Activated naive CD4-positive, alpha-beta T cell treated with anti-CD3 and anti-CD28 coated beads, Interleukin-2, amount 50 U/mL, for 72 hours (primary cell): ENCODE data around the gene PCYT2. TPM values are rescaled to one million over a fixed set of nuclear protein-coding genes. Genes with fewer than 3 reads are reported as not detected.

ENCODE experiments used
- ATAC-seq, 2 donors: fragments of 150-1000 bp; cut with Tn5 transposase; 2 replicates each; pipeline ENCODE4 v1.10.0; 2021; ENCODE audit warnings: mild to moderate bottlenecking in 2 of 2, moderate library complexity in 2 of 2
- DNase-seq, 2 donors: peaks; one replicate each; pipeline ENCODE4 v3.0.0; 2021 to 2022; ENCODE audit warnings: low spot score in 2 of 2
- H3K27ac Mint-ChIP-seq, 2 donors: one replicate each; pipeline ENCODE4 v1.8.0; 2022; ENCODE audit warnings: mild to moderate bottlenecking in 2 of 2, mixed read lengths in 2 of 2
- H3K36me3 Mint-ChIP-seq, 2 donors: one replicate each; pipeline ENCODE4 v1.8.0; 2022; ENCODE audit warnings: mixed read lengths in 2 of 2
- H3K9me3 Mint-ChIP-seq, 2 donors: one replicate each; pipeline ENCODE4 v1.8.0; 2022; ENCODE audit warnings: mixed read lengths in 2 of 2
- total RNA-seq, 2 donors: library from RNA; stranded (reverse); gene quantifications; one replicate each; pipeline ENCODE4 v1.2.3, GENCODE V29; 2022

Gene PCYT2
- total RNA-seq, 2 donors from 2014 or later, result 16.4 to 20.1 TPM

- no peak overlapping the region for H3K27ac Mint-ChIP-seq
- peaks cover 6 to 7% of the 10 kb centered on the region in 2 donors for H3K36me3 Mint-ChIP-seq
- no peak for ATAC-seq
- no peak for DNase-seq
- H3K9me3 Mint-ChIP-seq, result no peaks in the 10 kb centered on the region
These were observed 20.5 kb upstream of the PCYT2 start for GRCh38 chr17:81931557-81932332.

GRCh38 chr17:81931189-81931556 lies 20.0 kb upstream of the PCYT2 start:
- no peak overlapping the region for H3K27ac Mint-ChIP-seq
- H3K36me3 Mint-ChIP-seq, result peaks cover 6 to 7% of the 10 kb centered on the region in 2 donors
- no peaks in the 10 kb centered on the region for H3K9me3 Mint-ChIP-seq
- ATAC-seq, result no peak
- DNase-seq, result no peak

- Mint-ChIP-seq H3K27ac (no peak overlapping the region), H3K36me3 (peaks cover 0 to 7% of the 10 kb centered on the region in 2 donors), H3K9me3 (no peaks in the 10 kb centered on the region)
- DNase-seq, result no peak
- ATAC-seq, result no peak
These were observed 19.2 kb upstream of the PCYT2 start for GRCh38 chr17:81930142-81931125.

- H3K27ac Mint-ChIP-seq, result no peak overlapping the region
- H3K9me3 Mint-ChIP-seq, result no peaks in the 10 kb centered on the region
- H3K36me3 Mint-ChIP-seq, result peaks cover 0 to 7% of the 10 kb centered on the region in 2 donors
- ATAC-seq (no peak), DNase-seq (no peak)
These were observed 18.3 kb upstream of the PCYT2 start for GRCh38 chr17:81929253-81930141.

GRCh38 chr17:81928544-81929252 lies 17.5 kb upstream of the PCYT2 start:
- Mint-ChIP-seq H3K36me3 (peaks cover 0 to 2% of the 10 kb centered on the region in 2 donors), H3K9me3 (no peaks in the 10 kb centered on the region), H3K27ac (peak overlapping the region in 1 of 2 donors; percentile 48)
- no peak for DNase-seq
- ATAC-seq, result no peak

GRCh38 chr17:81927653-81928543 lies 16.7 kb upstream of the PCYT2 start, which contains the start of gene MAFG:
Gene MAFG, minus strand, starts transcription at chr17:81927735. Its CDS starts 4,550 bp downstream, at chr17:81923185.
- ATAC-seq (peak; percentile 68 to 84), DNase-seq (peak; percentile 91 to 93)
- Mint-ChIP-seq H3K36me3 (no peaks in the 10 kb centered on the region), H3K9me3 (no peaks in the 10 kb centered on the region), H3K27ac (peak within 1 kb of the TSS; percentile 89 to 96)

GRCh38 chr17:81927152-81927652 lies 16.0 kb upstream of the PCYT2 start:
- peak; percentile 10 to 30 for ATAC-seq
- H3K27ac Mint-ChIP-seq, result peak overlapping the region in 1 of 2 donors; percentile 89
- H3K9me3 Mint-ChIP-seq, result no peaks in the 10 kb centered on the region
- no peaks in the 10 kb centered on the region for H3K36me3 Mint-ChIP-seq
- DNase-seq, result no peak

GRCh38 chr17:81926451-81927151 lies 15.4 kb upstream of the PCYT2 start:
- H3K36me3 Mint-ChIP-seq, result no peaks in the 10 kb centered on the region
- peak; percentile 42 to 64 for ATAC-seq
- H3K27ac Mint-ChIP-seq, result peak overlapping the region; percentile 89 to 96
- DNase-seq, result peak; percentile 54 to 90
- H3K9me3 Mint-ChIP-seq, result no peaks in the 10 kb centered on the region

- no peak for DNase-seq
- Mint-ChIP-seq H3K27ac (peak overlapping the region; percentile 89 to 96), H3K9me3 (no peaks in the 10 kb centered on the region), H3K36me3 (no peaks in the 10 kb centered on the region)
- ATAC-seq, result no peak
These were observed 14.8 kb upstream of the PCYT2 start for GRCh38 chr17:81925860-81926450.

- no peaks in the 10 kb centered on the region for H3K36me3 Mint-ChIP-seq
- DNase-seq (no peak), ATAC-seq (no peak)
- peak overlapping the region in 1 of 2 donors; percentile 89 for H3K27ac Mint-ChIP-seq
- no peaks in the 10 kb centered on the region for H3K9me3 Mint-ChIP-seq
These were observed 13.6 kb upstream of the PCYT2 start for GRCh38 chr17:81924557-81925532.

GRCh38 chr17:81923302-81924260 lies 12.4 kb upstream of the PCYT2 start:
- Mint-ChIP-seq H3K36me3 (no peaks in the 10 kb centered on the region), H3K9me3 (no peaks in the 10 kb centered on the region), H3K27ac (peak overlapping the region; percentile 35 to 50)
- ATAC-seq, result no peak
- DNase-seq, result no peak
